HepG2 (cell line): ENCODE results near the gene TXN2. TPM values are rescaled to one million over a fixed set of nuclear protein-coding genes. Genes with fewer than 3 reads are reported as not detected.

Experiments
- HES4 ChIP-seq: sonication (generic); formaldehyde crosslinking; IDR thresholded peaks from 2 replicates; pipeline ENCODE4 v1.9.0; 2021; ENCODE audit warnings: mild to moderate bottlenecking, missing genetic modification reagents, borderline replicate concordance
- HMG20A ChIP-seq: IDR thresholded peaks from 2 replicates; pipeline ENCODE4 v1.6.1; 2016; ENCODE audit warnings: borderline replicate concordance
- MED8 ChIP-seq: sonication (generic); formaldehyde crosslinking; IDR thresholded peaks from 2 replicates; pipeline ENCODE4 v1.8.1; 2023; ENCODE audit warnings: mild to moderate bottlenecking, missing genetic modification reagents; ENCODE audit not compliant: insufficient replicate concordance
- RNF219 ChIP-seq: sonication (generic); formaldehyde crosslinking; IDR thresholded peaks from 2 replicates; pipeline ENCODE4 v1.5.0; 2020; ENCODE audit warnings: mild to moderate bottlenecking, missing genetic modification reagents
- TCF12 ChIP-seq, 2 experiments: fragments of 450-650 bp in 1 of 2; sonication (generic) in 1 of 2; formaldehyde crosslinking in 1 of 2; IDR thresholded peaks; 2 replicates each; pipeline versions ENCODE4 v1.6.1 to v1.8.0; 2017 to 2022; ENCODE audit warnings: antibody characterized with exemption in 1 of 2, mild to moderate bottlenecking in 1 of 2, missing genetic modification reagents in 1 of 2, moderate library complexity in 1 of 2
- ZBTB21 ChIP-seq: sonication (generic); formaldehyde crosslinking; IDR thresholded peaks from 2 replicates; pipeline ENCODE4 v1.4.0; 2020; ENCODE audit warnings: missing genetic modification reagents
- ZFP62 ChIP-seq: sonication (generic); formaldehyde crosslinking; IDR thresholded peaks from 2 replicates; pipeline ENCODE4 v1.4.0; 2020; ENCODE audit warnings: missing genetic modification reagents
- ZKSCAN5 ChIP-seq: sonication (generic); formaldehyde crosslinking; IDR thresholded peaks from 2 replicates; pipeline ENCODE4 v1.5.1; 2020; ENCODE audit warnings: mild to moderate bottlenecking, missing genetic modification reagents
- ZNF260 ChIP-seq: sonication (generic); formaldehyde crosslinking; IDR thresholded peaks from 2 replicates; pipeline ENCODE4 v1.4.0; 2020; ENCODE audit warnings: missing genetic modification reagents, low read depth, mild to moderate bottlenecking, borderline replicate concordance
- ZNF275 ChIP-seq: sonication (generic); formaldehyde crosslinking; IDR thresholded peaks from 2 replicates; pipeline ENCODE4 v1.8.0; 2022; ENCODE audit warnings: missing genetic modification reagents, mild to moderate bottlenecking, inconsistent platforms, borderline replicate concordance
- ZNF709 ChIP-seq: sonication (generic); formaldehyde crosslinking; IDR thresholded peaks from 2 replicates; pipeline ENCODE4 v1.5.0; 2020; ENCODE audit warnings: mild to moderate bottlenecking, missing genetic modification reagents
- ZNF724P ChIP-seq: sonication (generic); formaldehyde crosslinking; IDR thresholded peaks from 2 replicates; pipeline ENCODE4 v1.8.0; 2022; ENCODE audit warnings: missing genetic modification reagents, borderline replicate concordance
- ZNF891 ChIP-seq: sonication (generic); formaldehyde crosslinking; IDR thresholded peaks from 2 replicates; pipeline ENCODE4 v1.5.0; 2020; ENCODE audit warnings: mild to moderate bottlenecking, missing genetic modification reagents
- polyA plus RNA-seq, 8 experiments: library from polyadenylated mRNA; depleted of rRNA in 3 of 8; stranded (reverse) in 7 of 8; unstranded in 1 of 8; fragments of >200 nt; fragmentation: Illumina TruSeq in 4 of 8; extraction: Trizol in 4 of 8; gene quantifications; 2 replicates each; pipeline versions ENCODE4 v1.2.1 to v1.2.3, GENCODE V29; 2011 to 2016; ENCODE audit warnings: low read depth in 4 of 8, missing spikeins in 1 of 8, mixed read lengths in 1 of 8; ENCODE audit not compliant: insufficient read depth in 1 of 8
- total RNA-seq, 5 experiments: library from RNA; depleted of rRNA; stranded (reverse); fragments of >200 nt; fragmentation: Illumina TruSeq; extraction: Trizol; gene quantifications; 2 replicates each; pipeline ENCODE4 v1.2.3, GENCODE V29; 2016; ENCODE audit warnings: low read depth in 1 of 5
- TF ChIP-seq, protein P1 (sequence below): sonication (generic); formaldehyde crosslinking; IDR thresholded peaks from 2 replicates; pipeline ENCODE4 v1.4.0; 2020; ENCODE audit warnings: missing genetic modification reagents, borderline replicate concordance
- TF ChIP-seq, protein P2 (sequence below): sonication (generic); formaldehyde crosslinking; IDR thresholded peaks from 2 replicates; pipeline ENCODE4 v1.4.0; 2020; ENCODE audit warnings: mild to moderate bottlenecking, missing genetic modification reagents
- TF ChIP-seq, protein P3 (sequence below): sonication (generic); formaldehyde crosslinking; IDR thresholded peaks from 2 replicates; pipeline ENCODE4 v1.5.0; 2020; ENCODE audit warnings: missing genetic modification reagents, mild to moderate bottlenecking, borderline replicate concordance
- TF ChIP-seq, protein P4 (sequence below): sonication (generic); formaldehyde crosslinking; conservative IDR thresholded peaks from 2 replicates; pipeline ENCODE4 v1.4.0; 2020; ENCODE audit warnings: missing genetic modification reagents

The TXN2 gene
- total and polyA plus RNA-seq, 2 of the 13 experiments (the other 11 are each of a cell fraction or from before 2014, with no cell fraction given): 41.4 to 109 TPM

DNA sequence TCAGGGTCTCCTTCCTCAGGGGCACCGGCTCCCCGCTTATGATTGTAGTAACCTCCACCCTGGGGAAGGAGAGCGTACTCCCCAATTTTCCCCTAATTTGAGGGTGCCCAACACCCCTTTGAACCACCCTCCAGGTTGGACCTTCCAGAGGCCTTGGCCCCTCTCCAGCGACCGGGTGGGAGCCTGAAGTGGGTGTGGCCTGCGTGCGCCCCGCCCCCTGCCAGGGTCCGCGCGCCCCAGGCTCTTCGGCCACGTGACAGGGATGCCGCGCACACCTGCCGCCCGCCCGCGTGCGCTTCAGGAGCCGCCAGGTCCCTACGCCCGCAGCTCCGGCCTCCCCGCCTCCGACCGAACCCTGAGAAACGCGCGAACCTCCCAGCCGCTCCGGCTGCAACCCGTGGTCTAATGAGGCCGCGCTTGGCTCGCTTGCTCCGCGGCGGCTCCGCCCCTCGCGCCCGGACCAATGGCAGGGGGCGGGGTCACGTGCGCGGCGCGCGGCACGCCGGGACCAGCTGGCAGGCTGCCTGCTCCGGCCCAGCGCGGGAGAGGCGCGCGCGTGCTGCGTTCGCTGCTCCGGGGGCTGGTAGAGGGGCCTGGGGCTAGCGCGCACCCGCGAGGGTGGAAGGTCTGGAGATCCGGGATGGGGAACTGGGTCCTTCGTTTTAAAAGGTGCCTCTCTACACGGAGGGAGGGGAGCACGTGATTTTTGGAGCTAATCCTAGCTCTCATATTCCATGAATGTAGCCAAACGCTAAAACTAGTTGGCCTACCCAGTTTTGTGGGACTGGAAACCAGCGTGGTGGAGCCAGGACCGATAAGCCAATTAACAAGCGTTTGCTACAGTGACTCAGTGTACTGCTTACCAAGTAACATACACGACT, 25.4 kb upstream of the TXN2 start, which contains the start of gene FOXRED2 (continued):
- TF ChIP-seq ZNF260 (CRISPR knock-in tag) (no peak), HES4 (CRISPR knock-in tag) (peak; percentile 97), HMG20A (CRISPR knock-in tag) (no peak), ZNF275 (CRISPR knock-in tag) (peak; percentile 66), ZBTB21 (CRISPR knock-in tag) (no peak), ZNF709 (CRISPR knock-in tag) (peak; percentile 98), ZFP62 (CRISPR knock-in tag) (no peak), ZNF891 (CRISPR knock-in tag) (peak; percentile 98), MED8 (CRISPR knock-in tag) (peak; percentile 92), TCF12 (IDR thresholded peaks at IDR 0.05) (no peak), TCF12 (CRISPR knock-in tag; IDR thresholded peaks at IDR 0.05) (peak; percentile 96), RNF219 (CRISPR knock-in tag) (peak; percentile 71; the same call in 1 of the 2 replicates), ZNF724P (CRISPR knock-in tag) (peak; percentile 99), ZKSCAN5 (CRISPR knock-in tag) (no peak)
- TF ChIP-seq, protein P1, sequence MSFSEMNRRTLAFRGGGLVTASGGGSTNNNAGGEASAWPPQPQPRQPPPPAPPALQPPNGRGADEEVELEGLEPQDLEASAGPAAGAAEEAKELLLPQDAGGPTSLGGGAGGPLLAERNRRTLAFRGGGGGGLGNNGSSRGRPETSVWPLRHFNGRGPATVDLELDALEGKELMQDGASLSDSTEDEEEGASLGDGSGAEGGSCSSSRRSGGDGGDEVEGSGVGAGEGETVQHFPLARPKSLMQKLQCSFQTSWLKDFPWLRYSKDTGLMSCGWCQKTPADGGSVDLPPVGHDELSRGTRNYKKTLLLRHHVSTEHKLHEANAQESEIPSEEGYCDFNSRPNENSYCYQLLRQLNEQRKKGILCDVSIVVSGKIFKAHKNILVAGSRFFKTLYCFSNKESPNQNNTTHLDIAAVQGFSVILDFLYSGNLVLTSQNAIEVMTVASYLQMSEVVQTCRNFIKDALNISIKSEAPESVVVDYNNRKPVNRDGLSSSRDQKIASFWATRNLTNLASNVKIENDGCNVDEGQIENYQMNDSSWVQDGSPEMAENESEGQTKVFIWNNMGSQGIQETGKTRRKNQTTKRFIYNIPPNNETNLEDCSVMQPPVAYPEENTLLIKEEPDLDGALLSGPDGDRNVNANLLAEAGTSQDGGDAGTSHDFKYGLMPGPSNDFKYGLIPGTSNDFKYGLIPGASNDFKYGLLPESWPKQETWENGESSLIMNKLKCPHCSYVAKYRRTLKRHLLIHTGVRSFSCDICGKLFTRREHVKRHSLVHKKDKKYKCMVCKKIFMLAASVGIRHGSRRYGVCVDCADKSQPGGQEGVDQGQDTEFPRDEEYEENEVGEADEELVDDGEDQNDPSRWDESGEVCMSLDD (CRISPR knock-in tag): 0 out of 2 replicates have a peak, but pooled peaks have one; percentile 55
- TF ChIP-seq, protein P2, sequence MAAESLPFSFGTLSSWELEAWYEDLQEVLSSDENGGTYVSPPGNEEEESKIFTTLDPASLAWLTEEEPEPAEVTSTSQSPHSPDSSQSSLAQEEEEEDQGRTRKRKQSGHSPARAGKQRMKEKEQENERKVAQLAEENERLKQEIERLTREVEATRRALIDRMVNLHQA: no peak
- TF ChIP-seq, protein P3, sequence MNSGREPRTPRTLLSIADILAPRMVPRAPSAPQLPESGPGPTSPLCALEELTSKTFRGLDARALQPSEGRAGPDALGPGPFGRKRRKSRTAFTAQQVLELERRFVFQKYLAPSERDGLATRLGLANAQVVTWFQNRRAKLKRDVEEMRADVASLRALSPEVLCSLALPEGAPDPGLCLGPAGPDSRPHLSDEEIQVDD (CRISPR knock-in tag): peak; percentile 98; the same call in 1 of the 2 replicates
- TF ChIP-seq, protein P4, sequence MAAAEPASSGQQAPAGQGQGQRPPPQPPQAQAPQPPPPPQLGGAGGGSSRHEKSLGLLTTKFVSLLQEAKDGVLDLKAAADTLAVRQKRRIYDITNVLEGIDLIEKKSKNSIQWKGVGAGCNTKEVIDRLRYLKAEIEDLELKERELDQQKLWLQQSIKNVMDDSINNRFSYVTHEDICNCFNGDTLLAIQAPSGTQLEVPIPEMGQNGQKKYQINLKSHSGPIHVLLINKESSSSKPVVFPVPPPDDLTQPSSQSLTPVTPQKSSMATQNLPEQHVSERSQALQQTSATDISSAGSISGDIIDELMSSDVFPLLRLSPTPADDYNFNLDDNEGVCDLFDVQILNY (CRISPR knock-in tag): peak; percentile 73; the same call in 1 of the 2 replicates
